Sigmoid colon (tissue), 7 donors: ENCODE measurements around the gene TF. TPM values are rescaled to one million over a fixed set of nuclear protein-coding genes. Genes with fewer than 3 reads are reported as not detected.

ENCODE experiments used
- DNase-seq: peaks from one replicate; pipeline ENCODE4 v3.0.0-alpha.2; 2019
- H3K27ac ChIP-seq, 4 donors: fragments of 200-600 bp; sonication (generic); one replicate each; pipeline ENCODE4 v1.5.1; 2016 to 2019; ENCODE audit warnings: mild to moderate bottlenecking in 1 of 4
- H3K27me3 ChIP-seq, 3 donors: fragments of 200-600 bp; sonication (generic); one replicate each; pipeline ENCODE4 v1.5.1; 2019; ENCODE audit warnings: mild to moderate bottlenecking in 1 of 3
- H3K36me3 ChIP-seq, 4 donors: fragments of 200-600 bp; sonication (generic); one replicate each; pipeline ENCODE4 v1.5.1; 2016 to 2019
- H3K4me1 ChIP-seq, 4 donors: fragments of 200-600 bp; sonication (generic); one replicate each; pipeline ENCODE4 v1.5.1; 2017 to 2019
- H3K4me3 ChIP-seq, 4 donors: fragments of 200-600 bp; sonication (generic); one replicate each; pipeline ENCODE4 v1.5.1; 2017 to 2019; ENCODE audit warnings: mild to moderate bottlenecking in 2 of 4, moderate library complexity in 1 of 4
- H3K9me3 ChIP-seq, 4 donors: fragments of 200-600 bp in 3 of 4; sonication (generic) in 3 of 4; one replicate each; pipeline versions ENCODE4 v1.5.1 to v1.6.1; 2013 to 2019
- CTCF ChIP-seq, 4 experiments: fragments of 450-650 bp in 3 of 4; fragments of 200-600 bp in 1 of 4; IDR thresholded peaks; one replicate each; pipeline ENCODE4 v1.5.1; 2016 to 2019; ENCODE audit warnings: antibody characterized with exemption in 4 of 4, mild to moderate bottlenecking in 3 of 4, moderate library complexity in 2 of 4
- EP300 ChIP-seq, 4 donors: sonication (generic); formaldehyde crosslinking; IDR thresholded peaks; one replicate each; pipeline ENCODE4 v1.6.1; 2017; ENCODE audit warnings: antibody characterized with exemption in 4 of 4
- POLR2A ChIP-seq, 2 donors: fragments of 450-650 bp; IDR thresholded peaks; one replicate each; pipeline ENCODE4 v1.6.1; 2016; ENCODE audit warnings: antibody characterized with exemption in 2 of 2, mild to moderate bottlenecking in 2 of 2, moderate library complexity in 2 of 2
- POLR2AphosphoS5 ChIP-seq, 4 donors: sonication (generic); formaldehyde crosslinking; IDR thresholded peaks; one replicate each; pipeline ENCODE4 v1.6.1; 2017; ENCODE audit warnings: antibody characterized with exemption in 4 of 4
- WGBS, 2 donors: extraction: QIAGEN DNeasy Blood & Tissue Kit; methylation state at CpG; one replicate each; pipeline ENCODE4 v1.1.7; 2013; 5-methylcytosine and 5-hydroxymethylcytosine counted together
- intact Hi-C: fragments of 100-400 bp; cut with DNase I; formaldehyde crosslinking; loops from one replicate; pipeline ENCODE4 v1.15.1; 2023
- polyA plus RNA-seq, 3 donors: library from polyadenylated mRNA; stranded (reverse); fragments of 200-250 nt; gene quantifications; one replicate each; pipeline ENCODE4 v1.2.3, GENCODE V29; 2013
- total RNA-seq, 4 donors: library from RNA; depleted of rRNA; stranded (reverse); fragments of >200 nt; gene quantifications; one replicate each; pipeline ENCODE4 v1.1.0, GENCODE V29; 2016
- donor health status: healthy with polysubstance abuse.
- donor health status: Bipolar disorder and iron deficiency.
- donor health status: healthy.

Gene TF
- total and polyA plus RNA-seq, 7 donors: under 0.01 to 14.8 (median 1.8) TPM

DNA sequence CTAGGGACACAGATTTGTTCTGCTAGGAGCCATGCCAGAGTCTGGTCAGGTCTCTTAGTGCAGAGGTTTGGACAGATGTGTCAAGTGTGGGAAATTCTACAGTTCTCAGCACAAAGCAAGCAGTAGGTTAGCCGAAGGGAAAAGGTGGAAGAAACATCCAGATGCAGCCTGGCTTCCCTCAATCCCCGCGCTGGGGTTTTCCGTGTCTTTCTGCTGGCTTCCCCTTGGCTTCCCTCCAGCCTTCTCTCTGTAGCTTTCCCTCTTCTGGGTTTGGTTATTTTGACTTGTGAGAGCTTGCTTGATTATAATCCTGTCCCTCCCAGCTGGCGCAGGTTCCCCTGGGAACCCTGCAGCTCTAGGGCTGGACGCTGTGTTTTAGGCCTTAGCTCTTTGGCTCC is 4.1 kb downstream of the TF start:
- peaks cover 0 to 18% (median 7%) of the 10 kb centered on the region in 3 donors for H3K27me3 ChIP-seq
- no peaks in the 10 kb centered on the region for H3K36me3 ChIP-seq
- H3K9me3 ChIP-seq: no peaks in the 10 kb centered on the region
- H3K27ac ChIP-seq: no peak overlapping the region
- no peak for TF ChIP-seq POLR2A (IDR thresholded peaks at IDR 0.05)
- no peak for TF ChIP-seq CTCF (IDR thresholded peaks at IDR 0.05)
- no peak for TF ChIP-seq EP300 (IDR thresholded peaks at IDR 0.05)
- no peak for TF ChIP-seq POLR2AphosphoS5 (IDR thresholded peaks at IDR 0.05)
- WGBS, 2 donors: 62 to 75% methylated on average over 6 of the region's 6 CpGs
- DNase-seq: no peak
- H3K4me1 ChIP-seq: no peaks in the 10 kb centered on the region
- intact Hi-C loops: no loop called here
- no peak overlapping the region for H3K4me3 ChIP-seq

GRCh38 chr3:133753107-133753778 is 7.0 kb downstream of the TF start:
- DNase-seq: no peak
- no peaks in the 10 kb centered on the region for H3K9me3 ChIP-seq
- no peaks in the 10 kb centered on the region for H3K27me3 ChIP-seq
- H3K4me3 ChIP-seq: no peak overlapping the region
- H3K4me1 ChIP-seq: no peaks in the 10 kb centered on the region
- H3K36me3 ChIP-seq: no peaks in the 10 kb centered on the region
- 91 to 93% methylated on average over 13 of the region's 13 CpGs for WGBS, 2 donors
- intact Hi-C loops: no loop called here
- H3K27ac ChIP-seq: no peak overlapping the region
- no peak for TF ChIP-seq POLR2A (IDR thresholded peaks at IDR 0.05)
- no peak for TF ChIP-seq EP300 (IDR thresholded peaks at IDR 0.05)
- TF ChIP-seq CTCF (IDR thresholded peaks at IDR 0.05): no peak
- no peak for TF ChIP-seq POLR2AphosphoS5 (IDR thresholded peaks at IDR 0.05)

DNA sequence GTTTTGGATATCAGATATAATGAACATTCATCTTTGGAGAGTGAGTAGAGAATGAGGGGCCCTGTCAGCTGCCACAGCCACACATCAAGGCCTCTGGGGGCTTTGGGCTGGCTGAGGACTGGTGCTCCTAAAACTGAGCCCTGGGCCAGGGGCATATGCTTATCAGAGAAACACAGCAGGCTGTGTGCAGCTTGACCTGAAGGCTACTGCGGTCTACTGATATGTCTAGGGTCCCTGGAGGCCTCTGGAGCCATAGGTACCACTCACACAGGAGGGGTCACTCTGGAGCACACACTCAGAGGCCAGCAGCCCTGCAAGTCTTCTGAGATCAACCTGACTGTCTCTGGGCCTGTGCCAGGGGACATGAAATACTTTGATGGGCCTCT is 7.6 kb downstream of the TF start:
- no peak for DNase-seq
- intact Hi-C loops: no loop called here
- no peak for TF ChIP-seq POLR2AphosphoS5 (IDR thresholded peaks at IDR 0.05)
- no peak for TF ChIP-seq POLR2A (IDR thresholded peaks at IDR 0.05)
- no peak for TF ChIP-seq CTCF (IDR thresholded peaks at IDR 0.05)
- no peak for TF ChIP-seq EP300 (IDR thresholded peaks at IDR 0.05)

DNA sequence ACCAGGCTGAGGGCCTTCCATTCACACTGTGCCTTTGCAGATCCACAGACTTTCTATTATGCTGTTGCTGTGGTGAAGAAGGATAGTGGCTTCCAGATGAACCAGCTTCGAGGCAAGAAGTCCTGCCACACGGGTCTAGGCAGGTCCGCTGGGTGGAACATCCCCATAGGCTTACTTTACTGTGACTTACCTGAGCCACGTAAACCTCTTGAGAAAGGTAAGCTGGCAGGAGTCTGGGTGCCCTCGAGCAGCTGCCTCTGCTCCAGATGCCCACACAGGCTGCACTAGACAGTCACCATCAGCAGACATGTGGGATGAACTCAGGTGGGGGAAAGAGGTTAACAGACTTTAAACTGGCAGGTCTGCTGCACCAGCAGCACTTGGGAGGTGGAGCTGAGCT is 8.3 kb downstream of the TF start:
- no peak overlapping the region for H3K4me3 ChIP-seq
- no peaks in the 10 kb centered on the region for H3K4me1 ChIP-seq
- no peaks in the 10 kb centered on the region for H3K9me3 ChIP-seq
- TF ChIP-seq POLR2AphosphoS5 (IDR thresholded peaks at IDR 0.05) (no peak), CTCF (IDR thresholded peaks at IDR 0.05) (no peak), POLR2A (IDR thresholded peaks at IDR 0.05) (no peak), EP300 (IDR thresholded peaks at IDR 0.05) (no peak)
- H3K27ac ChIP-seq: no peak overlapping the region
- WGBS, 2 donors: 89 to 91% methylated on average over 5 of the region's 5 CpGs
- H3K36me3 ChIP-seq: no peaks in the 10 kb centered on the region
- intact Hi-C loops: no loop called here
- no peak for DNase-seq
- no peaks in the 10 kb centered on the region for H3K27me3 ChIP-seq

More for the DNA sequence above, 7.6 kb downstream of the TF start:
- no peaks in the 10 kb centered on the region for H3K27me3 ChIP-seq
- H3K4me1 ChIP-seq: no peaks in the 10 kb centered on the region
- no peaks in the 10 kb centered on the region for H3K9me3 ChIP-seq
- no peaks in the 10 kb centered on the region for H3K36me3 ChIP-seq
- 93 to 96% methylated on average over 1 of the region's 1 CpG for WGBS, 2 donors
- H3K27ac ChIP-seq: no peak overlapping the region
- H3K4me3 ChIP-seq: no peak overlapping the region
